PC-3 (cell line): ENCODE data around the gene NHP2.

Experiments used
- EZH2 ChIP-seq: fragments of 300-600 bp; sonication (generic); IDR thresholded peaks from one replicate; pipeline ENCODE4 v1.6.1; 2017; ENCODE audit warnings: antibody characterized with exemption, mild to moderate bottlenecking, low read length; ENCODE audit not compliant: unreplicated experiment
- EZH2phosphoT487 ChIP-seq: fragments of 300-600 bp; sonication (generic); IDR thresholded peaks from 2 replicates; pipeline ENCODE4 v1.6.1; 2018; ENCODE audit warnings: mild to moderate bottlenecking, antibody characterized with exemption, low read length, borderline replicate concordance
- TF ChIP-seq, protein P1 (sequence below): fragments of 300-600 bp; sonication (generic); conservative IDR thresholded peaks from 2 replicates; pipeline ENCODE4 v1.5.1; 2017; ENCODE audit warnings: antibody characterized with exemption, low read depth, mild to moderate bottlenecking, low read length

DNA sequence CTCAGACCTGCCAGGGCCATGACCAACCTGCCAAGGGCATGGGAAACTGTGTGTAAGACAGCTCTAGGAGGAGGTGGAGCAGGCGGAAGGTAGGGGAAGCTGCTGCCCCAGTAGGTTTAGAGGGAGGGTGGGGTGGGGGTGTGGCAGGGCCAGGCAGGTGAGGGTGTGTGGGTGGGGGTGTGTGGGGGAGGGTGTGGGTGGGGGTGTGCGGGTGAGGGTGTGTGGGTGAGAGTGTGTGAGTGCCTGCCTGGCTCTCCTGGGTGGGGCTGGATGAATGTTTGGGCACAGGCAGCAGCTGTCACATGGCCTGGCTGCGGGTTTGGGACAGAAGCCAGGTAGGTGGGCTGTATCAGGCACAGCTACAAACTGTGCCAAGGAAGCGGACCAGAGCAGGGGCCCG, 49.2 kb downstream of the NHP2 start:
- TF ChIP-seq, protein P1, sequence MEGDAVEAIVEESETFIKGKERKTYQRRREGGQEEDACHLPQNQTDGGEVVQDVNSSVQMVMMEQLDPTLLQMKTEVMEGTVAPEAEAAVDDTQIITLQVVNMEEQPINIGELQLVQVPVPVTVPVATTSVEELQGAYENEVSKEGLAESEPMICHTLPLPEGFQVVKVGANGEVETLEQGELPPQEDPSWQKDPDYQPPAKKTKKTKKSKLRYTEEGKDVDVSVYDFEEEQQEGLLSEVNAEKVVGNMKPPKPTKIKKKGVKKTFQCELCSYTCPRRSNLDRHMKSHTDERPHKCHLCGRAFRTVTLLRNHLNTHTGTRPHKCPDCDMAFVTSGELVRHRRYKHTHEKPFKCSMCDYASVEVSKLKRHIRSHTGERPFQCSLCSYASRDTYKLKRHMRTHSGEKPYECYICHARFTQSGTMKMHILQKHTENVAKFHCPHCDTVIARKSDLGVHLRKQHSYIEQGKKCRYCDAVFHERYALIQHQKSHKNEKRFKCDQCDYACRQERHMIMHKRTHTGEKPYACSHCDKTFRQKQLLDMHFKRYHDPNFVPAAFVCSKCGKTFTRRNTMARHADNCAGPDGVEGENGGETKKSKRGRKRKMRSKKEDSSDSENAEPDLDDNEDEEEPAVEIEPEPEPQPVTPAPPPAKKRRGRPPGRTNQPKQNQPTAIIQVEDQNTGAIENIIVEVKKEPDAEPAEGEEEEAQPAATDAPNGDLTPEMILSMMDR = no peak
- TF ChIP-seq EZH2phosphoT487 (no peak), EZH2 (no peak)
